ENCODE measurements around the gene MBD3.
A peak's percentile ranks its signal among the peaks of the same experiment; 100 is the strongest.

Gene MBD3

GRCh38 chr19:1619094-1619439, 26.4 kb upstream of the MBD3 start:
- DNase-seq (ENCODE audit: low read depth), result no peak

- peak; percentile 21 for DNase-seq (ENCODE audit: low read depth)
Observed at GRCh38 chr19:1618157-1619093, 25.8 kb upstream of the MBD3 start.

- DNase-seq (ENCODE audit: low read depth), result no peak
Observed at GRCh38 chr19:1616875-1617274, 24.2 kb upstream of the MBD3 start.

- DNase-seq (ENCODE audit: low read depth), result no peak
Observed at GRCh38 chr19:1616396-1616795, 23.7 kb upstream of the MBD3 start.

DNA sequence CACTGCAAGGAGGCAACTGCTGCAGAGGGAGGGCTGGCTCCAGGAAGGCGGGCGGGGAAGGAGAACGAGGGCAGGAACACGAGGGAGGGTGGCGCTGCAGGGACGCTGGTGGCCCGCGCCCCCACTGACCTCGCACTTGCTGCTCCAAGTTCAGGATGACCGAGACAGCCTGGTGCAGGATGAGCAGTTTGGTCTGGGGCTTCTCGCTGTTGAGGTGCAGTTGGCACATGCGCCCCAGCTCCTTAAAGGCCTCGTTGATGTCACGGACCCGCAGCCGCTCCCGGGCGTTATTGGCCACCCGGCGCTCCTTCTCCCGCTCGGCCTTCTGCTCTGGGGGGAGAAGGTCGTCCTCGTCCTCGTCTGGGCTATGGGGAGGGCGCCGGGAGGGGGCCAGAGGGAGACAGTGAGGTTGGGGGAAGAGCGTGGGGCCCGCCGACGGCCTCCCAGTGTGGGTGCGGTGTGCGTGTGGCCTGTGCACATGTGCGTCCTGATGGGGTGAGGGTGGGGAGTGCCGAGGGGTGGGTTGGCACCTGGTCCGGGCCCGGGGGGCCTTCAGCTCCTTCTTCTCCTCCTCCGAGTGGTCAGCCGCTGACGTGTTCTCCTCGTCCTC, 22.6 kb upstream of the MBD3 start:
- no peak for DNase-seq (ENCODE audit: low read depth)

- DNase-seq (ENCODE audit: low read depth), result no peak
Observed at GRCh38 chr19:1613808-1614570, 21.3 kb upstream of the MBD3 start.

DNA sequence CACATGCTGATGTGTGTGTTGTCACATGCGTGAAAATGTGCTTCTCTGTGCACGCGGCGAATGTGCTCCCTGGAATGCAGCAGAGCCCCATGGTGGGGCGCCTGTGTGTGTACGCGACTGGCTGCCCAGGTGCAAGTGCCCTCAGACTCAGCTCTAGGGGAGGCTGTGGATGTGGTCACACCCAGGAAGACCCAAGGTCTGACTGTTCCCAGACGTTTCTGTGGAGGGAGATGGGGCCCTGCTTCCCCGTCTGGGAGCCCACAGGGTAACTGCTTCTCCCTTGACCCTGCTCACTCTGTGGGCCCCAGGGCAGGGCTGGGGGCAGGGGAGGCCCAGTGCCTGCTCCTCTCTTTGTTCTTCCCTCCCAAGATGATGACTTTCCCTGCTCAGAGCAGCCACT, 20.5 kb upstream of the MBD3 start:
- DNase-seq (ENCODE audit: low read depth), result no peak

DNA sequence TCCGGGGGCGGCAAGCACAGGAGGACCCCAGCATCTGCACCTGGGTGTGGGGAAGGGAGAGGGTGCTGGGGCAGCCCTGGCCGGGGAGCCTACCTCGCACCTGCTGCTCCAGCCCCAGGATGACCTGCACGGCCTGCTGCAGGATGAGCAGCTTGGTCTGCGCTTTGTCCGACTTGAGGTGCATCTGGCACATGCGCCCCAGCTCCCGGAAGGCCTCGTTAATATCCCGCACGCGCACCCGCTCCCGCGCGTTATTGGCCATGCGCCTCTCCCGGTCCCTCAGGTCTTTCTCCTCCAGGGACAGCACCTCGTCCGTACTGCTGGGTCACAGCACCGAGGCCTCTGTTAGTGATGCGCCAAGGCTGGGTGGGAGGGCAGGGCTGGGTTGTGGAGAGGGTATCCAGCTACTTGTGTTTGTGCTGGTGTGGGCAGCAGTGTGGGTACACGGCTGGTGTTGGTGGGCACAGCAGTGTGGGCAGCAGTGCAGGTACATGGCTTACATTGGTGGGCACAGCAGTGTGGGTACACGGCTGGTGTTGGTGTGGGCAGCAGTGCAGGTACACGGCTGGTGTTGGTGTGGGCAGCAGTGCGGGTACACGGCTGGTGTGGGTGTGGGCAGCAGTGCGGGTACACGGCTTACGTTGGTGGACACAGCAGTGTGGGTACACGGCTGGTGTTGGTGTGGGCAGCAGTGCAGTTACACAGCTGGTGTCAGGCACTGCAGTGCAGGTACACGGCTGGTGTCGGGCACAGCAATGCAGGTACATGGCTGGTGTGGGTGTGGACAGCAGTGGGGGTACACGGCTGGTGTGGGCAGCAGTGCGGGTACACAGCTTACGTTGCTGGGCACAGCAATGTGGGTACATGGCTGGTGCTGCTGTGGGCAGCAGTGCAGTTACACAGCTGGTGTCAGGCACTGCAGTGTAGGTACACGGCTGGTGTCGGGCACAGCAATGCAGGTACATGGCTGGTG, 19.7 kb upstream of the MBD3 start:
- no peak for DNase-seq (ENCODE audit: low read depth)

- DNase-seq (ENCODE audit: low read depth), result no peak
Observed at GRCh38 chr19:1611353-1611752, 18.7 kb upstream of the MBD3 start.

DNA sequence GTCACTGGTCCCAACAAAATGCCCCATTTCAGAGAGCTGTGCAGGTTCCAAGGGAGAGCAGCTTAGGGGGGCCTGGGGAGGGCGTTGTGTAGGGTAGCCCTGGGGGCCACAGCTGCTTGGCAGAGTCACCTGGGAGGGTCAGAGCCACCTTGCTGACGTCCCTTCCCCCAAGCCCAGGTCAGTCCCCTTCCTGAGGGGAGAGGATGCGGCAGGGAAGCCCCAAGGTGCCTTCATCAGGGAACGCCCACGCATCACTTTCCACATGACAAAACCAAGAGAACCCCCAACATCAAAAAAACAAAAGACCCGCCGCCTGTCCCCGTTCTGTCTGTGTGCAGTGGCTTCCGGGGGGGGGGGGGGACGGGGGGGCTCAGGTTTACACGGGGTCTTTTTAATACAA, 17.9 kb upstream of the MBD3 start:
- no peak for DNase-seq (ENCODE audit: low read depth)

- DNase-seq (ENCODE audit: low read depth), result no peak
Observed at GRCh38 chr19:1609680-1610474, 17.2 kb upstream of the MBD3 start.

- no peak for DNase-seq (ENCODE audit: low read depth)
Observed at GRCh38 chr19:1609103-1609396, 16.4 kb upstream of the MBD3 start.

- DNase-seq (ENCODE audit: low read depth), result no peak
Observed at GRCh38 chr19:1608359-1609102, 15.9 kb upstream of the MBD3 start.

DNA sequence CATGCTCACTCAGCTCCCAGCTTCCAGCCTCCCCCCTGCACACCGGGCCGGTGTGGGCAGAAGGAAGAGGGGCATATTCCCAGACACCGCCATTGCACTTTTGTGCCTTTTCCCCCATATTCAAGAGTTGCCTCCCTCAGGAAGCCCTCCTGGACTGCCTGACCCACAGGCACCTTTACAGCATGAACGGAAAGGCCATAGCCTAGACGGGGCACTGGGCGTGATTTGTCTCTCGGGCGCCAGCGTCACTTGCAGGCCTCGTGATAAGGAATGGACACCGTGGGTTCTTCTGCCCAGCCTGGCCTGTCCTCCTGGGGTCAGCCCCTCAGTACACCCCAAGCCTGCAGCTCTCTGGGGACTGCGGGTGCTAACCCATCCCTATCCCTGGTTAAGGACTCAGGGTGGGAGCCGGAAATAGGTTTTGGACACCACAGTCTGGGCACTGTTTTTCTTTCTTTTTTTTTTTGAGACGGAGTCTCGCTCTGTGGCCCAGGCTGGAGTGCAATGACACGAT, 13.5 kb upstream of the MBD3 start:
- DNase-seq (ENCODE audit: low read depth), result no peak

- peak; percentile 92 for DNase-seq (ENCODE audit: low read depth)
Observed at GRCh38 chr19:1605236-1606137, 12.8 kb upstream of the MBD3 start, which contains the start of gene UQCR11. UQCR11 (minus strand) TSS chr19:1605462; CDS start chr19:1605409, 53 bp downstream.

DNA sequence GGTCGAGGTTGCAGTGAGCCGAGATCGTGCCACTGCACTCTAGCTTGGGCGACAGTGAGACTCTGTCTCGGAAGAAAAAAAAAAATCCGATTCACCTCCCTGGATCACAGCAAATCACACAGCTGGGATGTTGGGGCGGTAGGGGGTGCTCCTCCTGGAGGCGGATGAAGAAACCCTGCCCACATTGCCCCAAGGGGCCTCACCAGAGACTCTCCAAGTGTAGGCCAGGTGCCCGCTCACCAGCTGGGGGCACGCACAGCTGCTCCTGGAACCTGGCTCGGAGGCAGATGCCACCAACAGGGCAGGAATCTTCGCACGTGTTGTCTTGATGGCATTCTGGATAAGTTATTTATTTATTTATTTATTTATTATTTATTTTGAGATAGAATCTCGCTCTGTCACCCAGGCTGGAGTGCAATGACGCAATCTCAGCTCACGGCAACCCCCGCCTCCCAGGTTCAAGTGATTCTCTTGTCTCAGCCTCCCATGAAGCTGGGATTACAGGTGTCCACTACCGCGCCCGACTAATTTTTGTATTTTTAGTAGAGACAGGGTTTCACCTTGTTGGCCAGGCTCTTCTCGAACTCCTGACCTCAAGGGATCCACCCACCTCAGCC, 9.5 kb upstream of the MBD3 start:
- DNase-seq (ENCODE audit: low read depth), result no peak

DNA sequence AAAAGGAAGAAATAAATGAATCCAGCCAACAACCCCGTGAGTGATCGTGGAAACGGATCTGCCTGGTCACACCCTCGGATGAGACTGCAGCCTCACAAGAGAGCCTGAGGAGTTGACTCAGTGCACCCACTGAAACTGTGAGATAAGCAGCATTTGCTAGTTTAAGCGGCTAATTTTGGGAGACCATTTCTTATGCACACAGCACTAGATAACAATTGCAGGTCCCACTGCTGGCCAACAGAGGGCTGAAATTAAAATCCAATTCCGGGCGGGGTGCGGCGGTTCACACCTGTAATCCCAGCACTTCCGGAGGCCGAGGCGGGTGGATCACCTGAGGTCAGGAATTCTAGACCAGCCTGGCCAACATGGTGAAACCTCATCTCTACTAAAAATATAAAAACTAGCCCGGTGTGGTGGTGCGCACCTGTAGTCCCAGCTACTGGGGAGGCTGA, 9.0 kb upstream of the MBD3 start:
- no peak for DNase-seq (ENCODE audit: low read depth)

- no peak for DNase-seq (ENCODE audit: low read depth)
Observed at GRCh38 chr19:1599460-1599846, 6.8 kb upstream of the MBD3 start.
